Hematopoietic multipotent progenitor cell treated with erythropoietin and hydrocortisone succinate and interleukin-3 and kit ligand, for 17 days (in vitro differentiated cells): ENCODE measurements around the gene PIBF1.
"Not testable (repeated sequence)": the region's sequence is repeated elsewhere in the genome, so short reads cannot be mapped to it uniquely, and the experiment has no call there.

ENCODE experiments used
- DNase-seq: peaks from one replicate; pipeline ENCODE4 v3.0.0-alpha.2; 2015; ENCODE audit warnings: low spot score

The PIBF1 gene

GRCh38 chr13:73015805-73016204, 233.9 kb downstream of the PIBF1 start:
- no peak for DNase-seq

- no peak for DNase-seq
These were observed 236.4 kb downstream of the PIBF1 start for GRCh38 chr13:73018336-73018735.

DNA sequence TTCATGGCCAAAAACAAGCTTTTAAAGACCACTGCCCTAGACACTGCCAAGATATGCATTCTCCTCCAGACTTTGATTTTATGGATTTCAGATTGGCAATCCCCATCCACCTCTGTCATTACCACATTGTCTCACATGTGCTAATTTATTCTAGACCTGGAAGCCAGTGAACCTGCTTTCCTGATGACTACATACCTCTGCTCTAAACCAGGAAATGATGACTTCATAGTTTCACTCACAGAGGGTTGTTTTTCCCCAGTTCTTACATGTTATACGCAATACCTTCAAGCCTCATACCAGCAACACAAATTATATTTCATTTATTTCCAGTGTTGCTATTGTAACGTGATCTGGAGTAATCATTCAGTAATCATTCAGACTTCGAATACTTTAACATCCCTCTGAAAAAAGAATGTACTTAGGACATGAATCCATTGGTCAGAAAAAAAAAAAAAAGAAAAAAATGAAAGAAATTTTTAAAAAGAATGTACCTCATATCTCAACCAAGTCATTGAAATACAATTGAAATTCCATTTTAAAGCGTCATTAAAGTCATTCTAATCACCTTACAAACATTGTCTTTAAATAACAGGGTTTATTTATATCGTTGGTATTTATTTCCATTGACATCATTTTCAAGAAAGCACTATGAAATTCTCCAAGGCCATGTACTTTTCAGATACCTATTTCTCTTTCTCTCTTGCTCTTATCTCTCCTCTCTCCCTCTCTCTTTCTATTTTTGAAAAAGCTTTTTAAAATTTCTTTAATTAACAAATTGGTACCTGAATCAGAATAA, 243.5 kb downstream of the PIBF1 start:
- DNase-seq: no peak

DNA sequence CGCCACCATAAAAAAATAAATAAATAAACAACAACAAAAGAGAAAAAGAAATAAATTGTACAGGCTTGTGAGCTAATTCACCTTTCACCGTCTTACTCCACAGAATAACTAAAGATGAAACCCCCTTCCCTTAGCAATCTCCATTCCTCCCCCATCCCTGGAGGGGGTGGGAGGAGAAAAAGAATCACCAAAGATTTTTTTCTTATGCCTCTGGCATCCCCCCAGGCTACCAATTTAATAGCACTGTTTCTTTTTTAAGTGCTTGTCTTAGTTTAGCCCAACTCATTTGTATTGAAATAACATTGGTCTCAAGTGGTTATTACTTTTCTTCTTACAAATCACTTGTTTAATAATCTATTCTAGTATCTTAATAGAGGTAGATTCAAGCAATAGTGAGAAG, 253.0 kb downstream of the PIBF1 start:
- no peak for DNase-seq

- DNase-seq: no peak
These were observed 253.7 kb downstream of the PIBF1 start for GRCh38 chr13:73035660-73036059.

- no peak for DNase-seq
These were observed 254.6 kb downstream of the PIBF1 start for GRCh38 chr13:73036566-73036965.

DNA sequence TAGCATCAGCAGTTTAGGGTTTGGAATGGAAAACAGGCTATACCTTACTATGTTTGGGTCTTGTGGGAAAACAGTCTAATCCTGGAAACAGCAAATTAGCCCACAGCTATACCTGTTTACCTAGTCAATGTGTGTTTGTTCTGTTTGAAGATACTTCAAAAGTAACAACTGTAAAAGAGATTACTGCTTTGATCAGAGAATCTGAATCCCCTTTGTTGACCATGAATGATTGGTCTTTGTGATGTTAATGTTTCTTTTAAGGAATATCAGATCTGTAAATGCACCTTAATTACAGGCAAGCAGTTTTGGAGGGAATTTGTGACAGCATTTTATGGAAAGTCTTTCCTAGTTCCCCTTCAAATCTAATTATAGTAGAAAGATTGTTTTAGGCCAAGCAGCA, 256.1 kb downstream of the PIBF1 start:
- no peak for DNase-seq

DNA sequence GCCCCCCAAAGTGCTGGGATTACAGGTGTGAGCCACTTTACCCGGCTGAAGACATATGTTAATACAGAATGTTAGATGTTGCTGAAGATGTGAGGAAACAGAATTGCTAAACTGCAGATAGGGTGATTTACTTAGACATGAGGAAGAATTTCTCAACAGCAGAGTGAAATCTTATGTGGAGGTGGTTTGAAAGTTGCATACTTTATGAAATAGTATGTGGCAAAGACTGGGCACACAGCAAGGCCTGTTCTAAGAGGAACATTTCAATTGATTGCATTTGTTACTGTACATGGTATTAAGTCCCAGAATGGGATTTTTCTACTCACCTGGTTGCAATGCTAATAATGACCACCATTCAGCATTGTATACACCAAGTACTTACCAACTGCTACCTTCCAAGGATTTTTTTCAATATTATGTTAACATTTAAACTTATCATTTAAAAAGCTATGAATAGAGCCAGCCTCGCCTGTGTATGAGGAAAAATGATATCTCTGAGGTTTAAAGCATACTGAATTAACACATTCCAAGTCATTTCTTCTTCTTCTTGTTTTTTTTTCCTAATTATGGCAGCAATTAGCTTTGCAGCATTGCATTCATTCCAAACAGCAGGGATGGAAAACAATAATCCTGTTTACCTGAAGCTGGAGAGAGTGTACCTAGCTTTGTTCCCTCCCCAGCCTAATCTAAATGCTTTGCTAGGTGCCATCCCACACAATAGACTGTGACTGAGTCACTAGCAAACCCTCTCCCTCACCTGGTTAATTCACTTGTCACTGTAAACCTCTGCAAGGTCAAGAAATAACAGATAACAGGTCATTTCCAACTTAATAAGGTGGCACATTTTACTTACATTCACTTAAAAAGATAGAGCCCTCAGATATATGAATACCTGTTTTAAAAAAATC, 257.5 kb downstream of the PIBF1 start:
- DNase-seq: no peak

- no peak for DNase-seq
These were observed 258.6 kb downstream of the PIBF1 start for GRCh38 chr13:73040484-73040883.

GRCh38 chr13:73040968-73041596, 259.1 kb downstream of the PIBF1 start:
- DNase-seq: no peak

DNA sequence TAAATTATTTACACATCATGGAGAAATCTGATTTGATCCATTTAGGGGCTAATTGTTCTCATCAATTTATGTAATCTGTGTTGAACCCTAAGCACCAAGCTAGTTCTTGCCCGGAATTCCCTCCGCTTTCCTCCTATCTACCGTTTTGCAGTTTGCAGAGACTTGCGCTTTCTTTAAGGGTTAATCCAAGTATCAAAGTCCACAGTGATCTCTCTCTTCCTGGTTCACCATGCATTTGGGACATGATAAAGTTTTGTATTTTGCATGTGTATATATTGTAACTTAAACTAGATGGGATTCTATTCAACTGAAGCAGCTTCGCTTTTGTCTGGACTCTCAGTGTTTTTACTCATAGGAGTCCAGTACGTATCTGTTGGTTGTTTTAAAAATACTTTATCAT, 263.1 kb downstream of the PIBF1 start:
- no peak for DNase-seq

- DNase-seq: not testable (repeated sequence)
These were observed 266.7 kb downstream of the PIBF1 start for GRCh38 chr13:73048615-73049014.

- no peak for DNase-seq
These were observed 272.8 kb downstream of the PIBF1 start for GRCh38 chr13:73054712-73055111.

DNA sequence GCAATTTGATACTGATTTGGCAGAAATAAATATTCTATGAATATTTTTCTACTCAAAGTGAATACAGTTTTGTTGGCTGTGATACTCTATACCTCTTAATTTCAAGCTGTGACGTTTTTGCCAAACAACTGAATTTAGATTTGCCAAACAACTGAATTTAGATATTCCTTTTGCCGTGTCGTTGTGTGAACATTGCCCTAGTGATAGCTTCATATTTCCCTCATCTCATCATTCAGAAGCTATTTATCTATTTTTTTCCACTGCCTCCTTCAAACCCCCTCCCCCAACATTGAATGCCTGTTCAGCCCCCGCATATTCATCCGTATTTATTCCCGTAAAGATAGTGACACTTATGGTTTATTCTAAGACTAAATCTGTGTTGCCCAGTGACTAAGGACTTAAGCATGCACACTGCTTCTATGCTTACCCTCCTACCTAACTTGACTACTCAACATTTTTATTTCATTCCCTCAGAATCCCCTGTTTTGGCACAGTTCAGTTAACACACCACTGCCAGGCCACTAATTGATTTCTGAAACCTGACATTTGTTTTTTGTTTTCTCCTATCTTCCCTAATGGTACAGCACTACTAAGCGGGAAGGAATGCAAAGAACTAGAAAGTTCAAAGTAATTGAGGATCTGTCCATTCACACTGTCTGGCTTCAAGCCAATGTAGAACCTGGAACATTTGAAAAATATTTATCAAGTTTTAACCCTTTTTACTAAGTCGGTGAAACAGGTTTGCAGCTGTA, 274.1 kb downstream of the PIBF1 start:
- no peak for DNase-seq

DNA sequence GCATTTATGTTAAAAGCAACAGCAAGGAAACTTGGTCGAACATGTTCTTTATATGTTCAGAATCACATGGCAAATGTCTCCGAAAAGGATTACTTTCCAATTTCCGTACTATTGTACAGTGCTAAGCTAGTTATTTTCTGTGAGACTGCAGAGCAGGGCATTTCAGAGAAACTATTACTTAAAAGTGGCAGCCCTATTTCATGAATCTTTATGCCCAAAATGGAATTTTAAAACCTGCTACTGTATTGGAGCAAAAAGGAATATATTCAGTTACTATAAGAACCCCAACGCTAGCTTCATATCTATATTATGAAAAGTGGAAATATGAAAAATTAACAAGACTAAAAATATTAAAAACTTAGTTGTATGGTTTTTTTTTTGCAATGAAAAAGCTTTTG, 274.6 kb downstream of the PIBF1 start:
- no peak for DNase-seq

DNA sequence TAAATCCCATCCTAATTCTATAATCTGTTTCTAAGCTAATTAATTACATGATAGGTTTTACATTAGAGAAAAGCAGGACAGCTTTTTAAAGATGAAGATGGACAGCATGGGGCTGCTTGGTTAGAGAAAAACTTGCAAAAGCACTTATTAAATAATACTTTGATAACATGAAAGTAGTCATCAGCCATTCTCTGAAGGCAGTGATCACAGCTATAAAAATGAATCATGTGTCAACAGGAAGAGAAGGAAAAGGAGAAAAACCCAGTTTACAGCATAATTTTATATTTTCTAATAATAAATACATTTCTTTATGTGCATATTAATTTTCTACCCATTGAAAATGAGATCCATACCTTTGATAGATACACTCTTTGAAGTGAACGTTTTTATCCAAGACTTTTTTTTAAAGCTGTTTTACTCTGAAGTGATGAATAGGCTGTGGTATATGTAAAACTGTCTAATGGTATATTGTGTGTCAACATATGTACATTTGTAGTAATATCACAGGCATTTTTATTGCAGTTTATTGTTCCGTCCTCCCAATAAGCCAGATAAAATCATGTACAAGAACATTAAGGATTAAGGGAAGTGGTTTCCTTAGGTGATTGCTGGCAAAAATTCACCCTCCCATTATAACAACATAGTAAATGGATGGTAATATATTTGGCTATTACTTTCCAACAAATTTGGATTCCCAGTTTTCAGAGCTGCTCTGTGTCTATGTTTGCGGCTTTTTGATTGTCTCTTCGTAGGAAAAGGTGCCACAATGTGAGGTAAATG, 275.5 kb downstream of the PIBF1 start:
- no peak for DNase-seq

GRCh38 chr13:73058064-73058313, 276.1 kb downstream of the PIBF1 start:
- DNase-seq: no peak

- no peak for DNase-seq
These were observed 276.5 kb downstream of the PIBF1 start for GRCh38 chr13:73058432-73058735.

GRCh38 chr13:73058736-73059459, 277.0 kb downstream of the PIBF1 start, which contains the start of gene KLF5:
Gene KLF5 (plus strand): TSS chr13:73059005. CDS start chr13:73059328, 323 bp downstream.
- peak; percentile 80 for DNase-seq

DNA sequence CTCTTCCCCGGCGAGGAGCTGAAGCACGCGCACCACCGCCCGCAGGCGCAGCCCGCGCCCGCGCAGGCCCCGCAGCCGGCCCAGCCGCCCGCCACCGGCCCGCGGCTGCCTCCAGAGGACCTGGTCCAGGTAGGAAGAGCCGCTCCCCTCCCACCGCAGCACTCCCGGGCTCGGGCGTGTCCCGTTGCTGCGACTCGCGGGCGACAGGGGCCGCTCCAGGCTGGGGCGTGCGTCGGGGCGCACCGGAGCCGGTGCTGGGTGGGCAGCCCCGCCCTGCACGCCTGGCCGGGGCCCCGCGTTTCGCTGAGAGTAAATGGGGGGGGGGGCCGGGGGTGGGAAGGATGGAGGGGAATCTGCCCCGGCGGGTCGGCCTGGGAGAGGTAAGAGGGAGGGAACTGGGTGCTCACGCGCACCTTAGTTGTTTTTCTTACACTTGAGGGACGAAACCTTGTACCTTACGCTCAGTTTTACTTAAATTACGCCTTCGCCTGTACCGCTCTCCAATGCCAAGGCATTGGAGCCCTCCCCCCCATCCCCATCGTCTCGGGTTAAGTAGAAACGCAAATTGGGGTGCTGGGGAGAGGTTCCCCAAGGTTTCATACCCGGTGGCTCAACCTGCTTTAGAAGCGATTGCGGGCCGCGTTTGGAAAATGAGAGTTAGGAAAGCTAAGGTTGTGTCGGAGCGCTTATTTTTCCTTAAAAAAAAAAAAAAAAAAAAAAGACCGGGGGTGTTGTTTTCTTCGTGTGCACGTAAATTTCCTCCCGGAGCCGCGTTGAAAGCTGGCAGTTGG, 277.7 kb downstream of the PIBF1 start:
- no peak for DNase-seq
